Upper lobe of left lung (tissue), 6 donors: Measurements from ENCODE around the gene SGIP1. TPM values are rescaled to one million over a fixed set of nuclear protein-coding genes. Genes with fewer than 3 reads are reported as not detected.

Source experiments
- ATAC-seq, 2 donors: fragments of 200-7000 bp; cut with Tn5 transposase; one replicate each; pipeline ENCODE4 v1.9.1; 2022; ENCODE audit warnings: mild to moderate bottlenecking in 2 of 2, moderate library complexity in 2 of 2; ENCODE audit not compliant: low FRiP score in 2 of 2
- DNase-seq, 2 donors: peaks; one replicate each; pipeline ENCODE4 v3.0.0-alpha.2; 2019 to 2020
- H3K27ac ChIP-seq, 4 donors: fragments of 200-600 bp; sonication (generic); one replicate each; pipeline ENCODE4 v1.5.1; 2016 to 2019
- H3K27me3 ChIP-seq, 4 donors: fragments of 200-600 bp; sonication (generic); one replicate each; pipeline ENCODE4 v1.5.1; 2017 to 2019
- H3K36me3 ChIP-seq, 4 donors: fragments of 200-600 bp; sonication (generic); one replicate each; pipeline ENCODE4 v1.5.1; 2016 to 2019
- H3K4me1 ChIP-seq, 4 donors: fragments of 200-600 bp; sonication (generic); one replicate each; pipeline ENCODE4 v1.5.1; 2018 to 2019
- H3K4me3 ChIP-seq, 4 donors: fragments of 200-600 bp; sonication (generic); one replicate each; pipeline ENCODE4 v1.5.1; 2017 to 2019; ENCODE audit warnings: mild to moderate bottlenecking in 2 of 4, moderate library complexity in 1 of 4
- H3K9me3 ChIP-seq, 4 donors: fragments of 200-600 bp; sonication (generic); one replicate each; pipeline ENCODE4 v1.5.1; 2018 to 2019
- CTCF ChIP-seq, 6 experiments: fragments of 450-650 bp in 4 of 6; fragments of 200-600 bp in 2 of 6; sonication (generic) in 2 of 6; IDR thresholded peaks; one replicate each; pipeline ENCODE4 v1.5.1; 2016 to 2019; ENCODE audit warnings: antibody characterized with exemption in 6 of 6
- EP300 ChIP-seq, 4 donors: sonication (generic); formaldehyde crosslinking; IDR thresholded peaks; one replicate each; pipeline ENCODE4 v1.5.1; 2017; ENCODE audit warnings: antibody characterized with exemption in 4 of 4, control low read depth in 2 of 4
- POLR2A ChIP-seq, 4 donors: fragments of 450-650 bp; IDR thresholded peaks; one replicate each; pipeline ENCODE4 v1.5.1; 2016 to 2017; ENCODE audit warnings: antibody characterized with exemption in 4 of 4, mild to moderate bottlenecking in 2 of 4
- POLR2AphosphoS5 ChIP-seq, 2 donors: sonication (generic); formaldehyde crosslinking; IDR thresholded peaks; one replicate each; pipeline ENCODE4 v1.5.1; 2017; ENCODE audit warnings: antibody characterized with exemption in 2 of 2
- WGBS, 2 donors: methylation state at CpG; one replicate each; pipeline ENCODE4 v1.1.5; 2017 to 2018; 5-methylcytosine and 5-hydroxymethylcytosine counted together
- total RNA-seq, 6 donors: library from RNA; depleted of rRNA in 4 of 6; stranded (reverse); fragments of >200 nt in 4 of 6; gene quantifications; one replicate each; pipeline versions ENCODE4 v1.1.0 to v1.2.1, GENCODE V29; 2016 to 2021
- donor health status: DM: no; HTN: no; CAD: no; lungs with moderate emphysema.
- donor health status: DM: no; HTN: yes; CAD: no; lungs with severe emphysema.

Gene SGIP1
- total RNA-seq, 6 donors from 2014 or later = 5.8 to 29.3 (median 10.0) TPM

- TF ChIP-seq POLR2A (IDR thresholded peaks at IDR 0.05) (no peak), CTCF (IDR thresholded peaks at IDR 0.05) (no peak), POLR2AphosphoS5 (IDR thresholded peaks at IDR 0.05) (no peak), EP300 (IDR thresholded peaks at IDR 0.05) (no peak)
- no peaks in the 10 kb centered on the region for H3K9me3 ChIP-seq
- ATAC-seq (peak in 1 of 2 donors; percentile 75), DNase-seq (no peak)
- peaks cover 0 to 3% (median 0%) of the 10 kb centered on the region in 4 donors for H3K4me1 ChIP-seq
- H3K4me3 ChIP-seq = no peak overlapping the region
- no peaks in the 10 kb centered on the region for H3K27me3 ChIP-seq
- 59 to 81% methylated on average over 4 of the region's 4 CpGs for WGBS, 2 donors
- no peaks in the 10 kb centered on the region for H3K36me3 ChIP-seq
- H3K27ac ChIP-seq = no peak overlapping the region
These were observed 41.8 kb downstream of the SGIP1 start for GRCh38 chr1:66575739-66576138.

GRCh38 chr1:66576645-66577044, 42.7 kb downstream of the SGIP1 start:
- no peaks in the 10 kb centered on the region for H3K9me3 ChIP-seq
- no peak overlapping the region for H3K4me3 ChIP-seq
- DNase-seq (no peak), ATAC-seq (peak in 1 of 2 donors; percentile 24)
- H3K27ac ChIP-seq = no peak overlapping the region
- no peaks in the 10 kb centered on the region for H3K36me3 ChIP-seq
- 19 to 24% methylated on average over 1 of the region's 1 CpG for whole genome bisulfite sequencing, 2 donors
- H3K4me1 ChIP-seq = peaks cover 0 to 3% (median 0%) of the 10 kb centered on the region in 4 donors
- H3K27me3 ChIP-seq = no peaks in the 10 kb centered on the region
- no peak for TF ChIP-seq POLR2AphosphoS5 (IDR thresholded peaks at IDR 0.05)
- TF ChIP-seq POLR2A (IDR thresholded peaks at IDR 0.05) = no peak
- no peak for TF ChIP-seq EP300 (IDR thresholded peaks at IDR 0.05)
- TF ChIP-seq CTCF (IDR thresholded peaks at IDR 0.05) = no peak

- no peaks in the 10 kb centered on the region for H3K36me3 ChIP-seq
- H3K27me3 ChIP-seq = no peaks in the 10 kb centered on the region
- H3K9me3 ChIP-seq = no peaks in the 10 kb centered on the region
- TF ChIP-seq POLR2AphosphoS5 (IDR thresholded peaks at IDR 0.05) = no peak
- no peak for TF ChIP-seq EP300 (IDR thresholded peaks at IDR 0.05)
- no peak for TF ChIP-seq POLR2A (IDR thresholded peaks at IDR 0.05)
- TF ChIP-seq CTCF (IDR thresholded peaks at IDR 0.05) = no peak
- H3K4me3 ChIP-seq = no peak overlapping the region
- DNase-seq (no peak), ATAC-seq (no peak)
- peaks cover 0 to 3% (median 0%) of the 10 kb centered on the region in 4 donors for H3K4me1 ChIP-seq
- H3K27ac ChIP-seq = no peak overlapping the region
- WGBS, 2 donors = 21 to 56% methylated on average over 1 of the region's 1 CpG
These were observed 44.9 kb downstream of the SGIP1 start for GRCh38 chr1:66578841-66579240.

GRCh38 chr1:66580081-66580480, 46.1 kb downstream of the SGIP1 start:
- DNase-seq (no peak), ATAC-seq (no peak)
- no peaks in the 10 kb centered on the region for H3K27me3 ChIP-seq
- H3K9me3 ChIP-seq = no peaks in the 10 kb centered on the region
- H3K4me3 ChIP-seq = no peak overlapping the region
- H3K27ac ChIP-seq = no peak overlapping the region
- peaks cover 0 to 3% (median 0%) of the 10 kb centered on the region in 4 donors for H3K4me1 ChIP-seq
- no peak for TF ChIP-seq POLR2A (IDR thresholded peaks at IDR 0.05)
- no peak for TF ChIP-seq EP300 (IDR thresholded peaks at IDR 0.05)
- TF ChIP-seq CTCF (IDR thresholded peaks at IDR 0.05) = no peak
- no peak for TF ChIP-seq POLR2AphosphoS5 (IDR thresholded peaks at IDR 0.05)
- no peaks in the 10 kb centered on the region for H3K36me3 ChIP-seq
- 84 to 87% methylated on average over 2 of the region's 2 CpGs for WGBS, 2 donors

GRCh38 chr1:66583021-66583420, 49.1 kb downstream of the SGIP1 start:
- WGBS, 2 donors = 91 to 95% methylated on average over 2 of the region's 2 CpGs
- DNase-seq = no peak
- no peak overlapping the region for H3K4me3 ChIP-seq
- TF ChIP-seq POLR2AphosphoS5 (IDR thresholded peaks at IDR 0.05) = no peak
- no peak for TF ChIP-seq CTCF (IDR thresholded peaks at IDR 0.05)
- no peak for TF ChIP-seq EP300 (IDR thresholded peaks at IDR 0.05)
- no peak for TF ChIP-seq POLR2A (IDR thresholded peaks at IDR 0.05)
- H3K9me3 ChIP-seq = no peaks in the 10 kb centered on the region
- no peaks in the 10 kb centered on the region for H3K4me1 ChIP-seq
- no peaks in the 10 kb centered on the region for H3K36me3 ChIP-seq
- no peak for ATAC-seq
- H3K27ac ChIP-seq = no peak overlapping the region
- H3K27me3 ChIP-seq = no peaks in the 10 kb centered on the region
